Activated CD8-positive, alpha-beta memory T cell treated with anti-CD3 and anti-CD28 coated beads, Interleukin-2, amount 50 U/mL, for 1 hour (primary cell): ENCODE results near the gene RPL13A.
"Not testable (repeated sequence)": the region's sequence is repeated elsewhere in the genome, so short reads cannot be mapped to it uniquely, and the experiment has no call there.

Experiments
- DNase-seq: peaks from one replicate; pipeline ENCODE4 v3.0.0-alpha.2; 2020; ENCODE audit errors: extremely low read depth

The RPL13A gene

DNA sequence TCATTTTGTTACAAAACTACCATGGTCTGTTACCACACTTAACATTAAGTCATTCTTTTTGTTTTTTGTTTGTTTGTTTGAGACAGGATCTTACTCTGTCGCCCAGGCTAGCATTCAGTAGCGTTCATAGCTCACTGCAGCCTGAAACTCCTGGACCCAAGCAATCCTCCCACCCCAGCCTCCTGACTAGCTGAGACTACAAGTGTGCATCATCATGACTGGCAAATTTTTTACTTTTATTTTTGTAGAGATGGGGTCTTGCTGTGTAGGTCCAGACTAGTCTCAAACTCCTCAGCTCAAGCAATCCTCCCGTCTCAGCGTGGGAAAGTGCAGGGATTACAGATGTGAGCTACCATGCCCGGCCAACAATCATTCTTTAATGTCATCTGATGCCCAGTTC is 31.1 kb upstream of the RPL13A start:
- DNase-seq, result no peak

DNA sequence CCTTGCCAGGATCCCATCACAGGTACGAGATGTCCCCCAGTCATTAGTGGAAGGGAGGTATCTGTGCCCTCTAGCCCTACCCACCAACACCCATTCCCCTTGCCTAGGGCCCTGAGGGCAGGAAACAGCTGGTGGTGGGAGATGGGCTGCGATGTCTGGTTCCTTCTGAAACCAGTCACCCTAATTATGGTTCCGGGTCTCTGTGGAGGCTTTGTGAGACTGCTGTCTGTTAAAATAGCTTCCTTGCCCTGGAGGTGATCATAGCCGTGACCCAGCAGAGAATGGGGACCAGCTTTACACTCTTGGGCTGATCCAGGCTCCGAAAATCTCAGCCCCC is 28.9 kb upstream of the RPL13A start:
- no peak for DNase-seq

DNA sequence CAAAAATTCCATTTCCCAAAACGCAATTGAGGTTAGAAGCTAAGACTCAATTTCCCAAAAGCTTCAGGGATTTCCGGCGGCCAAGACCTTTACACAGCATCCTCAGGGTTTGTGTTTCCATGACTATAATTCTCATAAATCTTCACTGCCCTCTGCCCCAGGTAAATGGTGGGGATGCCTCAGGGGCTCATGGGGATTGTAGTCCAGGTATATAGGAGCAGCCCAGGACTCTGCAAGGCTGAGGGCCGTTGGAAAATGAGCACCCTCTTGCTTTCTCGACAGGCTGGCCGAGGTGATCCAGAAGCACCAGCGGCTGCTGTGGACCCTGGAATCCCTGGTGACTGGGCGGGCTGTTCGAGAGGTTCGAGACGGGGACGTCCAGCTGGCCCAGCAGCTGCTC is 28.0 kb upstream of the RPL13A start:
- DNase-seq, result no peak

DNA sequence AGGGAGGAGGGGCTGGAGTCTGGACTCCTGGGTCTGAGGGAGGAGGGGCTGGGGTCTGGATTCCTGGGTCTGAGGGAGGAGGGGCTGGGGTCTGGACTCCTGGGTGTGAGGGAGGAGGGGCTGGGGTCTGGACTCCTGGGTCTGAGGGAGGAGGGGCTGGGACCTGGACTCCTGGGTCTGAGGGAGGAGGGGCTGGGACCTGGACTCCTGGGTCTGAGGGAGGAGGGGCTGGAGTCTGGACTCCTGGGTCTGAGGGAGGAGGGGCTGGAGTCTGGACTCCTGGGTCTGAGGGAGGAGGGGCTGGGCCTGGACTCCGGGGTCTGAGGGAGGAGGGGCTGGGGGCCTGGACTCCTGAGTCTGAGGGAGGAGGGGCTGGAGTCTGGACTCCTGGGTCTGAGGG is 26.3 kb upstream of the RPL13A start:
- not testable (repeated sequence) for DNase-seq

DNA sequence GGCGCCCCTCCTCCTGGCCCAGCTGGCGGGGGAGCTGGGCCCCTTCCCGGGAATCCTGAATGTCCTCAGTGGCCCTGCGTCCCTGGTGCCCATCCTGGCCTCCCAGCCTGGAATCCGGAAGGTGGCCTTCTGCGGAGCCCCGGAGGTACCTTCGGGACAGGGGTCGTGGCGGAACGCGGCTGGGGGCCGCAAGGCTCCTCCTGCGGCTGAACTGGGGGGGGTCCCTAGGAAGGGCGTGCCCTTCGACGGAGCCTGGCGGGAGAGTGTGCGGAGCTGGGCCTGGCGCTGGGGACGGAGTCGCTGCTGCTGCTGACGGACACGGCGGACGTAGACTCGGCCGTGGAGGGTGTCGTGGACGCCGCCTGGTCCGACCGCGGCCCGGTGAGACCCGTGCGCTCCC is 25.8 kb upstream of the RPL13A start:
- no peak for DNase-seq

DNA sequence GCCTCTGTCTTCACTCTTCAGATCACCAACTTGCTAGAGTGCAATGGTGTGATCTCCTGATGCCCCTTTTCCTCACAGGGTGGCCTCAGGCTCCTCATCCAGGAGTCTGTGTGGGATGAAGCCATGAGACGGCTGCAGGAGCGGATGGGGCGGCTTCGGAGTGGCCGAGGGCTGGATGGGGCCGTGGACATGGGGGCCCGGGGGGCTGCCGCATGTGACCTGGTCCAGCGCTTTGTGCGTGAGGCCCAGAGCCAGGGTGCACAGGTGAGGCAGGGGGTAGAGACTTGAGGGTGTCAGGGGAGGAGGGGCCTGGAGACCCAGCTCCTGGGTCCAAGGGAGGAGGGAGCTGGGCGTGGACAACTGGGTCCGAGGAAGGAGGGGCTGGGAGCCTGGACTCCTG is 24.9 kb upstream of the RPL13A start:
- DNase-seq, result no peak

DNA sequence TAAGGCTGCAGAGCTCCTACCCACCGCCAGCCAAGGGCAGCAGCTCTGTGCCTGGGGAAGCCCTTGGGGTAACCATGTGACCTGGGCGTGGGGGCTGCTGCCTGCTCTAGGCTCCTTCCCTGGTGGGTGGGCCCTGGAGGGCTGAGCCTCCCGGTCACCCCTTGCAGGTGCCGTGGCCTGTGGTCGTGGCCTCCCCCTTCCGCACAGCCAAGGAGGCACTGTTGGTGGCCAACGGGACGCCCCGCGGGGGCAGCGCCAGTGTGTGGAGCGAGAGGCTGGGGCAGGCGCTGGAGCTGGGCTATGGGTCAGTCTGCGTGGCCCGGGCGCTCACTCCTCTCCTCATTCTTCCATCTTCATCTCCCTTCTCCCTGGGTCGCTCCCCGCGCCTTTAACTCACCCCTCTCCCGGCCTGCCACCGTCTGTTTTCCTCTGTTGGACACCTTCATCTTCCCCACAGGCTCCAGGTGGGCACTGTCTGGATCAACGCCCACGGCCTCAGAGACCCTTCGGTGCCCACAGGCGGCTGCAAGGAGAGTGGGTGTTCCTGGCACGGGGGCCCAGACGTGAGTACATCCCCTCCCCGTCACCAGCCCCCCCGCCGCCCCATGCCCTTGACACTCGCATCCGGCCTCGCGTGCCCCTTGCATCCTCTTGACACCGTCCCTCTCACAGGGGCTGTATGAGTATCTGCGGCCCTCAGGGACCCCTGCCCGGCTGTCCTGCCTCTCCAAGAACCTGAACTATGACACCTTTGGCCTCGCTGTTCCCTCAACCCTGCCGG is 23.3 kb upstream of the RPL13A start:
- DNase-seq, result no peak

DNA sequence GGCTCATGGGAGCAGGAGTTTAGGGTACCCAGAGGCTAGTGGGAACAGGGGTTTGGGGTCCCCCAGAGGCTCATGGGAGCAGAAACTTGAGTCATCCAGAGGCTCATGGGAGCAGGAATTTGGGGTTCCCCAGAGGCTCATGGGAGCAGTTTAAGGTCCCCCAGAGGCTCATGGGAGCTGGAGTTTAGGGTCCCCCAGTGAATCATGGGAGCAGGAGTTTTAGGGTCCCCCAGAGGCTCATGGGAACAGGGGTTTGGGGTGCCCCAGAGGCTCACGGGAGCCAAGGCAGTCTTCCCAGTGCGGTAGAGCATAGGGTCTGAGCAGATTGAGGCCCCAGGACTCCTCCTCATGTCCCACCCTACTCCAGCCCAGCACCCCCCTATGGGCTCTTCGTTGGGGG is 22.0 kb upstream of the RPL13A start:
- no peak for DNase-seq

DNA sequence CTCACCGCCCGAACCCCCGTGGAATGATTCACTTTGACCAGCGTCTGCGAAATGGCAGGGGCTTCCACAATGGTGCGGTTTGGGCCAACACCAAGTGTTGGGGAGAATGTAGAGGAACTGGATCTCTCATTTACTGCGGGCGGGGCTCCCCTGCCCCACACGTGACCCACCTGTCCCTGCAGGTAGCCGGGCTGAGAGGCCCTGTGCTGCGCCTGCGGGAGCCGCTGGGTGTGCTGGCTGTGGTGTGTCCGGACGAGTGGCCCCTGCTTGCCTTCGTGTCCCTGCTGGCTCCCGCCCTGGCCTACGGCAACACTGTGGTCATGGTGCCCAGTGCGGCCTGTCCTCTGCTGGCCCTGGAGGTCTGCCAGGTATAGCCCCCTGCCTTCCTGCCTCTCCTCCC is 19.2 kb upstream of the RPL13A start:
- DNase-seq, result no peak

DNA sequence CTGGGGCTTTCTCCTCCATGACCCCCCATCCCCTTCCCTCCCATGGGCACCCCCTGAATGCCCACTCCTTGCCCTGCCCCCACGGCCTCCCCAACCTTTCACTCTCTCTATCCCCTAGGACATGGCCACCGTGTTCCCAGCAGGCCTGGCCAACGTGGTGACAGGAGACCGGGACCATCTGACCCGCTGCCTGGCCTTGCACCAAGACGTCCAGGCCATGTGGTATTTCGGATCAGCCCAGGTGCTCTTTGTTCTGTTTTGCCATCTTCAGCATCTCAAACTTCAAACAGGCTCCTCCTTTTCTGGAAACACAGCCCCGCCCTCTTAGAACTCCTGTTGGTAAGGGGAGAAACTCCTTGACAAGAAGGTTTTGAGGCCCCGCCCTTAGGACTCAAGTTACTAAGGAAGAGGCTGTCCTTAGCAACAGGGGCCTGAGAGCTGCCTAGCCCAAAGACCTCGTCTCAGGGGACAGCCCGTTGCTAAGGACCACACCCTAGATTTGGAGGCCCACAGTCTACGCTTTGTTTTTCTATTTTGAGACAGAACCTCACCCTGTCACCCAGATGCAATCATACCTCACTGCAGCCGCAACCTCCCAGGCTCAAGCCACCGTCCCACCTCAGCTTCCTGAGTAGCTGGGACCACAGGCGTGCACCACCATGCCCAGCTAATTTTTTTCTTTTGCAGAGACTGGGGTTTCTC is 18.5 kb upstream of the RPL13A start:
- DNase-seq, result peak; percentile 98

DNA sequence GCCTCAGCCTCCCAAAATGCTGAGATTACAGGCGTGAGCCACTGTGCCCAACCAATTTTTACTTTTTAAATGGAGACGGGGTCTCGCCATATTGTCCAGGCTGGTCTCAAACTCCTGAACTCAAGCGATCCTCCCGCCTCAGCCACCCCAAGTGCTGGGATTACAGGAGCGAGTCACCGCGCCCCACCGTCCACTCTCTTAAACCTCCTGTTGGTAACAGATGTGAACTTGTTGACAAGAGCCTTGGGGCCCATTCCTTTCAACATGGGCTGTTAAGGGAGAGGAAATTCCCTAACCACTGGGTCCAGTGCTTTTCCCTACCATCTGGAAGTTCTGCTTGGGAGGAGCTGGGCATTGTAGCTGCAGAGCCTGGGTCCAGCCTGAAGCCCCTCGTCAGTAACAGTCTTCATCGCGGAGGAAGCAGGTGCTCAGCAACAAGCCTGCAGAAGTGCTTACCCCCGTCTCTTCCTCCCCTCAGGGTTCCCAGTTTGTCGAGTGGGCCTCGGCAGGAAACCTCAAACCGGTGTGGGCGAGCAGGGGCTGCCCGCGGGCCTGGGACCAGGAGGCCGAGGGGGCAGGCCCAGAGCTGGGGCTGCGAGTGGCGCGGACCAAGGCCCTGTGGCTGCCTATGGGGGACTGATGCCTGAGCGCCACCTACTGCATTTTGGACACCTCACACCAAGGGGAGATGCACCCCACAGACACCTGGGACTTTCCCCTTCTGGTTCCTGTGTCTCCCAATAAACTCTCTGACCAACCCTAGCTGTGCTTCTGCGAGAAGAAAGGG is 17.4 kb upstream of the RPL13A start:
- DNase-seq, result peak; percentile 64

DNA sequence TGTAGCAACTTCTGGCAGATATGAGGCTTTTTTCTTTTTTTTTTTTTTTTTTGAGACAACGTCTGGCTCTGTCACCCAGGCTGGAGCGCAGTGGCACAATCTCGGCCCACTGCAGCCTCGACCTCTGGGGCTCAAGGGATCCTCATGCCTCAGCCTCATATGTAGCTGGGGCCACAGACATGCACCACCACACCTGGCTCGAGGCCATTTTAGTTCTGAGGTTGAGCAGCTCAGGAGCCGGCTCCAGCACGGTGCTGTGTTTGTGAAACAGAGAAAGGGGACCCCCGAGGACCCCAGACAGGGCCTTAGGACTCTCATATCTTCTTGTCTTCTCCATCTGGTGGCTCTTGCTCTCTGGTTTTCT is 16.8 kb upstream of the RPL13A start:
- DNase-seq, result no peak

DNA sequence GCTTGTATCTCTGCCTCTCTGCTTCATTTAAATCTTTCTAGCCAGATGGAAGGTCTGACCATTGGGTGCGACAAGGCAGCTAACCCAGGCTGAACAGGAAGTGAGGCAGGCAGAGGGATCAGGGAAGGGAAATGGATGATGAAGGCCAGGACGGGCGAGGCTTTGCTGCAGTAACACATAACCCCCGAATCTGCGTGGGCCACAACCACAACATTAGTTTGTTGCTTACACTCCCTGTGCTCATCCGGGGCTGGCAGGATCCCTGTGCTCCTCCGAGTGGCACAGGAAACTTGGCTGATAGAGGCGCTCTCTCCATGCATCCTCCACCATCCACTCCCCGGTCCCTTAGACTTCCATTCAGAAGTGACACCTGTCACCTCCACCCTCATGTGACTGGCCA is 14.5 kb upstream of the RPL13A start:
- no peak for DNase-seq

DNA sequence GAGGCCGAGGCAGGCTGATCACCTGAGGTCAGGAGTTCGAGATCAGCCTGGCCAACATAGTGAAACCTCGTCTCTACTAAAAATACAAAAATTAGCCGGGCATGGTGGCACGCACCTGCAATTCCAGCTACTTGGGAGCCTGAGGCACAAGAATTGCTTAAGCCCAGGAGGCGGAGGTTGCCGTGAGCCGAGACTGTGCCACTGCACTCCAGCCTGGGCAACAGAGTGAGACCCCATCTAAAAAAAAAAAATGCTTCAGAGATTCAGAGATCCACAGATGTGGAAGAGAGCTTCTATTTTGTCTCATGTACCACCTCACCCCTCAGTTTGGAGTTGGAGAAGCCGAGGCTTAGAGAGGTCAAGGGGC is 13.9 kb upstream of the RPL13A start:
- not testable (repeated sequence) for DNase-seq

DNA sequence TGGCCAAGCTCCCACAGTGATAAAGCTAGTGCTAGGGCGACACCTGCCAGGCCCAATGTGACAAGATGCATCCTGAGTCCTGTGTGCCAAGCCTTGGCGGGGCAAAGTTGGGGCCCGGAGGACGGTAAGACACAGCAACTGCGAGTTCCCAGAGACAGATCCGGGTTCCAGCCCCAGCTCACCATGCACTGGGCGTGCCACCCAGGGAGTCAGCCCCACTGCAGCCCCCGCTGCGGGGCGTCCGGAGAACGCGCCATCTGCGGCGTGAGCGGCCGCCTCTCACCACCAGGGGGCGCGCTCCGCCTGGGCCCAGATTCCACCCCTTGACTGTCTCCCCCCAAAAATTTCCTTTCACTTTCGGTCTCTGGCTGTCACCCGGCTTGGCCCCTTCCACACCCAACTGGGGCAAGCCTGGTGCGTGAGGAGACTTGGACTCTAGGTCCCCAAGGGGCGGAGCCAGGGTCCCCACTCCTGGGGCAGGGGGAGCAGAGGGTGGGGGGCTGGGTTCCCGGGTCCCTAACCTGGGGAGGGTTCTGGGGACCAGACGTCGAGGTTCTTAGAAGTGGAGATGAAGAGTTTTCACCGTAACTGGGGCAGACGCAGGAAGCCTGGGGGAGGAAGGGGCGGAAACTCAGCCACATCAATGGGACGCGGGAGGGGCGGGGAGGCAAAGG is 13.4 kb upstream of the RPL13A start, which contains the start of gene FLT3LG:
TSS of gene FLT3LG (plus strand) at position 348 of the 674 bp plus-strand sequence. CDS start 425 bp downstream, outside the sequence.
- DNase-seq, result peak; percentile 86

DNA sequence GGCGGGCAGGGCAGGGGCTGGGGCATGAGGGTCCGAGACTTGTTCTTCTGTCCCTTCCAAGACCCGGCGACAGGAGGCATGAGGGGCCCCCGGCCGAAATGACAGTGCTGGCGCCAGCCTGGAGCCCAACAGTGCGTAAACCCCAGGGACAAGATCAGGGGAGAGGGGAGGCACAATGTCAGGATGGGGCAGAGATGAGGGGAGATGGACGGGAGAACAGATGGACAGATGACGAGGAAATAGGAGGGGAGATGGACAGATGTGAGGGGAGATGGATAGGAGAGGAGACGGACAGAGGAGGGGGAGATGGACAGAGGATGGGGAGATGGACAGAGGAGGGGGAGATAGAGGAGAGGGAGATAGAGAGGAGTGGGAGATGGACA is 12.9 kb upstream of the RPL13A start:
- DNase-seq, result no peak

DNA sequence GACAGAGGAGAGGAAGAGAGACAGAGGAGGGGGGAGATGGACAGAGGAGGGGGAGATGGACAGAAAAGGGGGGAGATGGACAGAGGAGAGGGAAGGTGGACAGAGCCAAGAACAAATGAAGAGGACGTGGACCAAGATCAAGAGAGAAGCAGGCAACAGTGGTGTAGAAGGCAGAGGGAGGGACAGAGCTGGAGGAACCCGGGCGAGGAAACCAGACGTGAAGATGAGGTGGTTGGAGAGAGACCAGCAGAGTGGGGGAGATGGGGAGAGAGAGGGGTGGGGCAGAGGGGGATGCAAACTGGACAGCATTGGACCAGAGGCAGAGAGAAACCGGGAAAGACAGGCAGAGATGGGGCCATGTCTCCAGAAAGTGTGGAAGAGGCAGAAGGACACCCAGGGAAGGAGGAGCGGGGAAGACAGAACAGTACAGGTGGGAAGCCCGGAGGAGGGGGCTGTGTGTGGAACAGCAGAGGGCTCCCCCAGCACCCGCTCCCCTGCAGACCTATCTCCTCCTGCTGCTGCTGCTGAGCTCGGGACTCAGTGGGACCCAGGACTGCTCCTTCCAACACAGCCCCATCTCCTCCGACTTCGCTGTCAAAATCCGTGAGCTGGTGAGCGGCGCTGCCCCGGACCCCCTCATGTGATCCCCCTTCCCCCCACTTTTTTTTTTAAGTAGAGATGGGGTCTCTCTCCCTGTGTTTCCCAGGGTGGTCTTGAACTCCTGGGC is 12.1 kb upstream of the RPL13A start:
- DNase-seq, result no peak

DNA sequence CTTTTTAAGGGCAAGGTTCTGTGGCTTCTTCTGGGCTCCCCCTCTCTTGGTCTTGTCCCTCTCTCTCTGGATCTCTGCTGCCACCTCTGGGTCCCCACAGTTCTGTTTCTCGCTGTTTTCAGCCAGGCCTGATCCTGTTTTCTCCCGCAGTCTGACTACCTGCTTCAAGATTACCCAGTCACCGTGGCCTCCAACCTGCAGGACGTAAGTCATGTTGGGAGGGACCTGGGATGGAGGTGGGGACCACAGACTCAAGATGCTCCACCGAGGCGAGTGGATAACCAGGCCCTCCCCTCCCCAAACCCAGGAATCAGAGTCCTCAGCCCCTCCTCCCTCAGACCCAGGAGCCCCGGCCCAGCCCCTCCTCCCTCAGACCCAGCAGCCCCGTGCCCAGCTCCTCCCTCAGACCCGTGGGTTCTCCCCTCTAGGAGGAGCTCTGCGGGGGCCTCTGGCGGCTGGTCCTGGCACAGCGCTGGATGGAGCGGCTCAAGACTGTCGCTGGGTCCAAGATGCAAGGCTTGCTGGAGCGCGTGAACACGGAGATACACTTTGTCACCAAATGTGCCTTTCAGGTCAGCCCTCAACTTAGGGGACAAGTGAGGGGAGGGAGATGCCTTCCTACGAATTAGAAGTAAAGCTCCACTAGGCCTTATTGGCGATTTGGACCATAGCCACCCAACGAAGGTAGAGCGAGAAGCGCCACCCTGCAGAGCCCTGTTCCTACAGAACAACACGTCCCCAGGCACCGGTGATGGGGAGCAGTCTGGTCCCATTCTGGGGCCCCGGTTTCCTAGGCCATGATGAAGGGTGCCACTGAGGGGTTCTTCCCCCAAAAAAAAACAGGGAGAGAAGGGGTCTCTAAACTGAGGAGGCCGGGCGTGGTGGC is 11.2 kb upstream of the RPL13A start:
- DNase-seq, result no peak

DNA sequence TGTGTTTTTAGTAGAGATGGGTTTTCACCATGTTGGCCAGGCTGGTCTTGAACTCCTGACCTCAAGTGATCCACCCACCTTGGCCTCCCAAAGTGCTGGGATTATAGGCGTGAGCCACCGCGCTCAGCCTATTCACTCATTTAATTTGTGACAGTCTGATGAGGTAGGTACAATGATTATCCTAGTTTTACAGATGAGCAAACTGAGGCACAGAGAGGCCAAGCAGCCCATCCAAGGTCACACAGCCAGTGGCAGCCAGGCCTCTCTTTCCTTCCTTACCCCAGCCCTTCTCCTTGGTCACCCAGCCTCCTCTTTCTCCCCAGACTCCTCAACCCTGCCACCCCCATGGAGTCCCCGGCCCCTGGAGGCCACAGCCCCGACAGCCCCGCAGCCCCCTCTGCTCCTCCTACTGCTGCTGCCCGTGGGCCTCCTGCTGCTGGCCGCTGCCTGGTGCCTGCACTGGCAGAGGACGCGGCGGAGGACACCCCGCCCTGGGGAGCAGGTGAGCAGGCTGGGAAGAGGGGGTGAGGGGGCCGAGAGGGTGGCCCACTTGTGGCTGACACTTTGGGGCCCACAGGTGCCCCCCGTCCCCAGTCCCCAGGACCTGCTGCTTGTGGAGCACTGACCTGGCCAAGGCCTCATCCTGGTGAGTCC is 7.3 kb upstream of the RPL13A start:
- DNase-seq, result no peak

DNA sequence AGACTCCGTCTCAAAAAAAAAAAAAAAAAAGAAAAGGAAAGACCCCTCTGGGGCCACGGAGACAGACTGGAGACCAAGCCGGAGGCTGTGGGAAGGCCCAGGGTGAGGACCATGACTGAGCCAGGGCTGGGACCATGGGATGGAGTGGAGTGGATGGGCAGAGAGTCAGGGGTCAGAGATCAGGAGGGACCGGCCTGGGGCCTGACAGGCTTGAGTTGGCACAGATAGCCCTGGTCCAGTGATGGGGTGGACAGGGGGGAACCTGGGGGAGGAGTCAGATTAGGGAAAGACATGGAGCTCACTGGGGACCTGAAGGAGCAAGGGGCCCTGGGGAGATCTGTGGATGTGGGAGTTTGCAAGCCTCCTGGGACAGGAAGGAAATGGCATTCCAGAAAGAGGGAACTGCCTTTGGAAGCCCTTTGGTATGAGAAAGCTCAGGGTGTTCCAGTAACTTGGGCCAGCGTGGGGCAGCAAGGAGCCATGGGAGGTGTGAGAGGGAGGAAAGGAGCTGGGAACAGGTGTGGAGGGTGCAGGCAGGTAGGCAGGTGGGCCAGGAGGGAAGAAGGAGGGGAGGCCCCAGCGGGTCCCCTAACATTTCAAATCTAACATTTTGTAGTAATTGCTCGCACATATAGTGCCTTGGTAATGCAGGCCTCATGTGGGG is 6.3 kb upstream of the RPL13A start:
- no peak for DNase-seq
